Hypothalamus (tissue), 51 donors: Measurements from ENCODE around the gene TNIK.

Experiments used
- DNase-seq, 51 donors: peaks; one replicate each; lab custom pipeline; 2025; lab: John Stamatoyannopoulos, UW

The TNIK gene

DNA sequence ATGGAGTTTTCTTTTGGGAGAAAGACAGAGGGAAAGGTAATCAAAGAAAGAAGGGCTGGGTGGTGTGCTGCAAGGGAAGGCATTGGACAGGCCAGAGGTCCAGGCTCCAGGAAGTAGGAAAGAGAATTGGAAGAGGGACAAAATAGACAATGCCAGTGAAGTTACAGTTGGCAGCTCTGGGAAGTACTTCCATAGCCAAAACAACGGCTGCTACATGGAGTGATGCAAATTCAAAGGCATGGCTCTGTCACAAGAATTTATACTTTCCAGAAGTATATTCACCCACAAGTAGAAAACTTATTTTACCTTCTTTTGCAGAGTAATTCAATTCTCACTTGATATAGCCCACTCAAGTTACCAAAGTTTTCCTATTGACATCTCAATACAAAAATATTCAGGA, 191.5 kb downstream of the TNIK start:
- no peak for DNase-seq

DNA sequence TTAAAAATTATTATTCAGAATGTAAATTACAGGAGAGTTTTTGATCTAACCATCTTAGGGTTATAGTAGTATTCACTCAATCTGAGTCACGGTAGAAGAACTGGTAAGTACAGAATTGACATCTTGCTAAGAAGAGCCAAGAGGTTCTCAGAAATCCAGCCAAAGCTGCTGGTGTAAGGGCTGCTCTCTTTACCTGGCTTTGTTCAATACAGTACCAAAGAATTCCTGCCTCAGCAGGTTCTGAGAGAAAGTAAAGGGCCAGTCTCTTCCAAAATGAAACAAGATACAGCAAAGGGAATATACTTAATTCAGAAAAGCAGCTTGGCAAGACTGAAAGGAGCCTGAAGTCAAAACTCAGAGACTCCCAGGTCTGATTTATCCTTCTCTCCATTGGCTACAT, 193.1 kb downstream of the TNIK start:
- no peak for DNase-seq

DNA sequence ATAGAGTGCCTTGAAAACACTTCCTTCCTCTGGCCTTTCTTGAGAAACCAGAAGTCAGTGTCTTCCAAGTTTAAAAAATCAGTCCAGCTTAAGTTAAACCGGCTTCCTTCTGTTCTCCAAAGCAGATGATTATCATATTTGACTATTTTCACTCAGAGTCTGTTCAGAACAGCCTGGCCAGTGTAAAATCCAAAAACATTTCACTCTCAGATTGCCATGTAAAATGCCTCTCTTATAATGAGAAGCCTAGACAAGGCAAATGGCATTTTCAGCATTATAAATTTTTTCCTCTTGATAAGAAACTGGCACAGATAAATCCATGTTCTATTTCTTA, 193.5 kb downstream of the TNIK start:
- no peak for DNase-seq

DNA sequence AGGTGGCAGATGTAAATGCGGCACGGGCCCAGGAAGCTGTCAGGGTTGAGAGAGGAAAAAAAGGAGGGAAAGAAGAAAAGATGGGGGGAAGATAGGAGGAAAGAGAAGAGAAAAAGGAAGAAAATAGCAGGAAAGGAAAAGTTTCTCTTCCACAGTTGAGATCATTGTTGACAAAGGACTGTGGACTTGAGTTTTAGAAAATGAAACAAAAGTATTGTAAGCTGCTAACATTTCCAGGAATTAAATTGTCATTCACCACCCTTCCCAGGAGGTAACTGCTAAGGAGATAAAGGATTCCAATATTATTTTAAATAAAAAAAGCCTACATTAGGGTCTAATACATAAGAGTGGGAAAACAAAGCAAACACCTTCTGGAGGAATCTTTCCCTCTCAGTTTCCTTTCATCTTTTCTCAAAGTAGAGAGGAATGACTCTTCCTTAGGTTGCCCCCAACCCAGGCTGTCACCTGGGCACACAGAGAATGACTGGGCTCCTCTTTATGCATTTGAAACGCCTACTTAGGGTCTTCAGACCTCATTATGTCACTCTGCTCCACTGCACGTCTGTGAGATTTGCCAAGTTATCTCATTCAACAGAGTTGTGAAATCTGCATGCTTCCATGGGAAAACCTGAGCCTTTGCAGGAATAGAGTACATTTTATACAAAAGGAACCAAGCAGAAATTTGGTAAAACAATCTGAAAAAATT, 194.0 kb downstream of the TNIK start:
- no peak for DNase-seq

DNA sequence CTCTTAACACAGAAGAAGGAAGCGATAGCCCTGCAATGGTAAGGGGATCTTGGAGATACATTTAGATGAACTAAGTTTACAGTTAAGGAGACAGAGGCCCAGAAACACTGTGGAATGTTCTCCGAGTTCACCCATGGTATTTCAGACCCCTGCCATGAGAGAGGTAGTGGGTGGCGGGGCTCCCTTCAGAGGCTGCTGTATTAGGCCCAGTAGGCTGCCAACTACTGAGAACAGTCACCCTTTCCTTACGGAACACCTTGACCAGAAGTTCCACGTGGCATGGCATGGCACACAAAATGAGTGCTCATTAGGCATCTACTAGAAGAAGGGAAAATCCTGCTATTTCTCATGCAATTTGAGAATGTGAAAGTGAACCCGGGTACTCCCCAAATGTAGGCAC, 195.4 kb downstream of the TNIK start:
- no peak for DNase-seq

DNA sequence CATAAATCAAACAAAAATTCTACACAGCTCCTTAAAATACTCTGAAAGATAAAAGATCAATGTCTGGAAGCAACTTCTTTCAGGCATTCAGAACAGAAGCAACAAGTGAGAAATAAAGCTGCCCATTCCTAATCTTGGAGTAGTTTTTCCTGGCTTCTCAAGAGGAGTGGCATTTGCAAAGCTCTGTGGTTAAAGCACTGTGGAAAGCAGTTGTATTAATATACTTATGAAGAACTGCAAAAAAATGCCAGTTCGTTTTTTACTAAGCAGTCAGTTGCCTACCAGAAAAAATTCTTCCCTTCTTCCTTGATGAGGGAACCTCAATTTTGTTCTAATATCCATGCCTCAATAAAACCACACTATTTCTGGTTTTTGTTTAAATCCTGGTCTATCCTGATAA, 197.8 kb downstream of the TNIK start:
- no peak for DNase-seq

DNA sequence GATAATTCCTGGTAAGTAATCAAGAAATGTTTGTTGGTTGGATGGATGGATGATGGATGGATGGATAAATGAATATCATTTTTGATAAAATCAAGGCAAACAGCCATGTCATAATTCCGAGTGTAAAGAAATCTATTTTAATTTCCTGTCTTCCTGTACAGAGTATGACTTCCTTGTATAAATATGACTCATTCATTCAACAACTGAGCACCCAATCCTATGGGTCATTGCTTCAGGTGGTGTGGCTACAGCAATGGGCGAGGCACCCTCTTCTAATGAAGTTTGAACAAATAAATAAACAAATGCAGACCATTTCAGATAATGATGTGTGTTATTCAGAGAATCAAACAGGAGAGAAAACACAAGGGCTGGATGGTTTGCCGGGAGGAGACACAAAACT, 198.7 kb downstream of the TNIK start:
- no peak for DNase-seq

DNA sequence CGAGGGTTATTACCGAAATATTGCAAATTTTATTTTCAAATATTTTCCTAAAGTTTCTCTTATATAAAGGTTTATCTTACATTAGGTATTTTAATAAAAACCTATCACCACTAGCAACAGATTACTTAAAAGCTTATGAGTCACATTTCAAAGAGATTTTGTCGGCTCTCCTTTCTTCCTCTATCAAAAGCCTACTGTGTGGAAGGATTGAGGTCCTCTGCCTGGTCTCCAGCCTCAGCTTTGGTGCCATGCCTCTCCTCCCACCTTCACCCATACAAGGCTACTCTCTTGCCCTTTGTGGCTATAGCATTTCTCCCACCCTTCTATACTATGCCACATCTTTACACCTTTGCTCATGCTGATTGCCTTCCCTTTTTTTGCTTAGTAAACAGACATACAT, 199.3 kb downstream of the TNIK start:
- DNase-seq: no peak

DNA sequence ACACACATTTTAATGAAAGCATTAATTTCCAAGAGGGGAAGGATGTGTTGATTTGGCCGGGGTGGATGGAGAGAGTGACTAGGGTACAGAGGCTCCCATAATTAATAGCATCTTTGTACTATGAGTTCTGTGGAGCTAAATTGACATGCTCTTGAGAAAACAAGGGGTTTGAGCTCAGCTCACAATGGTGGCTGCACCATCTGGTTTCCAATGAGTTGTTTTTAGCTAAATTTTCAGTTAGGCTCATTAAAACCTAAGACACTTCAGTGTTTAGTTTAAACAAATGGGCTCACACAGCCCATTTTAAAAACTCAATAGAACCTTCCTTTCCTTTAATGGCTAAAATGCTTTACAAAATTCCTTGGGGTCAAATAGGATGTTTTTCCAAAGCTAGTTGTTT, 199.7 kb downstream of the TNIK start:
- DNase-seq: peak in 7 of 51 donors; percentile 11 to 50 (median 30)

DNA sequence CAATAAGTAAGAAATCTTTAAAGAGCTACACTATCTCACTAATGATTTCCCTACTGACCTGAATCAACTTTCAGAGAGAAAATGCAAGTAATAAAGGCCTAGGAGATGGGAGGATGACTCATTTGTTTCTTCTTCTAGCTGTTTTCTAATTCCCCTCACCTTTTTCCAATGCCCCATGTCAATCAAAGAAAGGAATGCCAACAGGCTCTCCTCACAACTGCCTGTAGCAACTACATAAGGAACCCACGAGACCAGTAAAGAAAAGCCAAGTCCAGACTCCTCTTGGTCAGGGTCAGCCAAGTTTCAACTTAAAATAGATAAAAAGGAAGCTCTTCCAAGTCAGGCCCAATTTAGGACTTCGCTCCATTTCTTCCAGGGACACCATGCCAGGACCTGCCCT, 201.9 kb downstream of the TNIK start:
- DNase-seq: no peak

DNA sequence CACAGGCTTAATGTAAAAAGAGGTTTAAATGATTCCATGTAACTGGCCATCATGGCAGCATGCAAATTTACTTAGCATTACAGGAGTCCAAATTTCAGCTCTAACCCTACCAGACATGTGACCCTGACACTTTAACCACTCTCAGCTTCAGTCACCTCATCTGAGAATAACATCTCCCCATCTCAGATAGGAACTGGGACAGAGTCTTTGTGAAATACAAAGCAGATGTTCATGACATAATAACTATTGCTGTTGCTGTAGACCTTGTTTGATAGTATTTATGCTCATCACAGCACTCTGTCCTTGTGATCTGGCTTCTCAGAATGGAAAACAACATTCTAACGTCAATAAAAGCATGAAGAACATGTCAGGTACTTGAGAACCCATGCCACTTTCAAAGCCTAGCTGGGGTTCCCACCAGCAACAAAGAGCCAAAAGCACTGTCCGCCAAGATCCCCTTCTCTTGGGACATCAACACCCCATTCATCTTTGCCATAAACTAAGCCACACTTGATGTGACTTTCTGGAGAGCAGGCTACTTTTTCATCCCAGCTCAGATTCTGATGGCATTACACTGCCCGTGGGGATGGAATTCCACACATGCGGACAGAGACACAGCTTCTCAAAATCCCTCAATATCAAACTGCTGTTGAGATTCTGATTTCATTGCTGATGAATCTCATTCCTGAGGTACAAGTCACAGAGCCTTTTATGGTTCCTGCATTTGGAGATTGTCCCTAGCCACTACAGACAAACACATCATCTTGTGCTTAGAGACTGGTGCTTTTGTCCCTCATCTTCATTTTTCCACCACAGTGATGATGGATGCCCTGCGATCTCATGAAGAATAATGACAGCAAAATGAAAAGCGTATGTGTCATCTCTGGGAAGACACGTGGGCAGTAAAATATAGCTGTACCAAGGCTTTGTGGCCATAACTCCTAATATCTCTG, 202.7 kb downstream of the TNIK start:
- DNase-seq: no peak

DNA sequence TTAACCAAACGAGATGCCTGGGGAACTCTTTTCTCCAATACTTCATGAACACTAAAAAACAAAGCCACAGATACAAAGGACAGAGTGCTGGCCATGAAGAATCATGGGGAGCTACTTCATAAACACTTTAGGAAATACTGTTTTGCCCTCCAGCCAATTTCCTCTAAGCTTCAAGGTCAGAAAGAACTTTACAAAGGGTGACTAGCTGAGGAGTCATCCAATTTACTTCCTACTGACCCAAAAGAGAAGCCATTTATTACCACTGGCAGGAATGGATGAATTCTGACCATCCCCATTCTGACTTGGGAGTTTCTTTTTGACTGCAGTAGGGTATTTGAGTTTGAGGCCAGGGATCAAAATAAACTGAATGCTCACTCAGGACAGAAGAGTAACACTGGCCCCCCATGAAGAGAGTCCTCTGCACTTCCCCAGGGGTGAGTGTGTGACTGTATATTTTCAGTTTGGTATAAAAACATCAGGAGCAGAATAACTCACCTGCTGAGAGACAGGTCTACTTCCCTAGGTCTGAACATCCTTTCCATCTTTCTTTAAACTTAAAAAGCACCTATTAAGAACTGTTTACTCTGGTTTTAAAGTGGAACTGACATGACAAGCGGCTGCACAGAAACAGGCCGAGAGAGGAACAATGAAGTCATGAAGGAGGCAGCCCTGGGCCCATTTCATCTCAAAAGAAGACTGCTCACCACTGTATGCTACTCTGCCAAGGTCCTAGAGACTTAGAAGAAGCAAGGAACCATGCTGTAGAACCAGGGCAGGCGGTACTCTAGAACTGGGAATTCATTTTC, 203.6 kb downstream of the TNIK start:
- no peak for DNase-seq

DNA sequence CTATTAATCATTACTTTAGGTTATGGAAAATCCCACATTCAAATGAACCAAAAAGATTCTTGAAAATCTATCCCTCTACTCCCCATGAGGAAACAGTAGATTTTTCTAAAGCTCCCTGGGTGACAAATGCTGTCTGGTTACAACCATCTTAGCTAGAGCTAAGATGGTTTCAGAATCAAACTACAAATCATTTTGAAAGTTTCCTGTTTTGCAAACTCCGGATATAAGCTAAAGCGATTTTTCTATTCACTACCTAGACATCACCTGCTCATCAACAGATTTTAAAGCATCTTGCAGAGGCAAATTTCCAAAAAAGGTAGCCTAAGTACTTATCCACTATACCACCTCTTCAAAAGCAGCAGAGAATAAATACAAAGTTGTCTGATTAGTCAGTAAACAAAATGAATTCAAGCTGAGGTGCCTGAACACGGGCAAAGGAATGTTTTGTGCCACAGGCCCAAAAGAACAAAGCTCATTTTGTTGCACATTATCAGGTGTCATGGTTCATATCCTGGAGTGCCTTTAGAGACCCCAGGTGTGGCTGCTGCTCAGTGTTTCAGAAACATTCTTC, 204.9 kb downstream of the TNIK start:
- no peak for DNase-seq

DNA sequence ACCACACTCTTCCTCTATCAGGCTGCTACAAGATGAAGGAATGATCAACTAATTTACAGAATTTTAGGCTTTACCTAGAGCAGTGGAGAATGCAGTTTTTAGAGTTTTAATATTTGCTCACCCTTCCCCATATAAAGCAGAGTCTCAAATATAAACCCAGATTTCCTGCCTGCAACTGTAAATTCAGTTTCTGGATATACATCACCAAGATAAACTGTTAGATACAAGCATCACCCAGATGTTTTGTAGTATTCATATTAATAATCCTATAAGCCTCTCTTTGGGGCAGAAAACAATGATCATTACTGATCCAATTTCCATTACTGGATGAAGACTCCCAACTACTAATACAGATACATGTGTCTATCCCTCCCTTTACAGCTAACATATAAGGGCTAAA, 205.9 kb downstream of the TNIK start:
- no peak for DNase-seq

DNA sequence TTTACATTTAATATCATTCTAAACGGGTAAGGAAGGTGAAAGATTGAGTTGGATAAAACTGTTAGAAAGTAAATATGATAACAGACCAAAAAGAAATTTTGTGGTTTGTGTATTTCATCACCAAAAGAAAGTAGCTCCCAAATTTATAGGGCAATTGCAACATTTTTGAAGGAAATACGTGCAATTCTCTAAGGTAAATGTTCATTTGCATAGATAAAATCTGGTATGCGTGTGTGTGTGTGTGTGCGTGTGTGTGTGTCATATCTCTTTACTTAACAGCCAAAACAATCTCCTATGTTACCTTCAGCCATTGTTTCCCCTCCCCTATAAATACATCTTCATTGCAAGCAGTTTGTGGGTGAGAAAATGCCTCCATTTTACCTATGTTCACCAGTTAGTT, 208.4 kb downstream of the TNIK start:
- no peak for DNase-seq

DNA sequence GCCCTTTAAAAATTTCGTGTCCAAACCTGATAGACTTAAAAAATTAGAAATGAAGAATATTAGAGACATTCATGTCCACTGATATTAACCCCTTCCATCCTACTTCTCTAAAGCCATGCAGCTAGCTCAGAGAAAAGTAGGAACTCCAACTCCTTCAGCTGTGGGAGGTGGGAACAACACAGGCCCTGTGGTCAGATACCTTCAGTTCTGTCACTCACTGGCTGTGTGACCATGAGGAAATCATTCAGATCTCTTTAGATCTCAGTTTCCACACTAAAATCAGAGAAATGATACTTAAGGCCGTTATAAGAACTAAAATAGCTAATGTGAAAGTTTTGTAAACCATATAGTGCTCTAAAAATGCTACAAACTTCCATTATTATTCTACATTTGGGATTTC, 209.8 kb downstream of the TNIK start:
- no peak for DNase-seq

DNA sequence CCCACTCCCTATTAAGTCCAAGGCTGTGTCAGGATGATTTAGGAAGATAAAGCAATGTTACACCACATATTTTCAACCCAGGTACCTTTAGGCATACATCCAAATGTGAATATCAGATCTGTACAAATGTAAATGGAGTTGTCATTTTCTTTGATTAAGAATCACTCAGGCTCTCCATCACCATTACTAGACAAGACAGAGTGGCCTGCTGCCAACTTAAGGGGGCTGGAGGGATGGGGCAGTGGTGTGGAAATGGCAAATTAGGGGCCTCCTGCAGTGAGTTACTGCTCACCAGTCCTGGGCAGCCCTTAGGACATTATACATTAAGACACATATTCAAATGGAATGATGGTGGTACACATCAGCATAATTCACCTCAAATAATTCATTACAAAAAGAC, 211.0 kb downstream of the TNIK start:
- no peak for DNase-seq

DNA sequence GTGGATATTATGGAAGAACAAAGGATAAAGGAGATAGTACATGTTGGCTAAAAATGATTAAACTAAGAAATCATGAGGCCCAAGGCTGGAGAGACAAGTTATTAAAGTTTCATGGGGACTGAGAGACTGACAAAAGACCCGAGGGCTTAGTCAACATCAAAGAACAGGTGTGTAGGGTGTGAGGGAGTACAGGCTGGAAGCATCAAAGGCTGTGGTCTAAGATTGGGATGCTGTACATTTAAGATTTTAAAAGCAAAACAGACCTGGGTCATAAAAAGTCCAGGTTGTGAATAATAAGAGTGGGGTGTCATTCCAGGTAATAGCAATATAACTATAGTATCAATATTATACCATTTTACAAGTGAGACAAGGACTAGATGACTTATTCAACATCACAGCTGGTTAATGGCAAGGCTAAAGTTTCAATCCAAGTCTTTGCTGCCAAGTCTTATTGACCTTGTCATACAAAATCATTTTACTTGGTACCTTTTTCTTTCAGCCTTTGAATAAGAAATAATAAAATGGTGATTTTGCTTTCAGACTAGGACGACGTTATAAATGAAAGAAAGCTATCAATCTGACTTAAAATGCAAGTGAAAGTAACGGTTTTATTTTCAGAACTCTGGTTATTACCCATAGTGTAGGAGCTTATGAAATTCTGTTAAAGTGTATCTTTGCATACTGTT, 211.6 kb downstream of the TNIK start:
- DNase-seq: no peak

DNA sequence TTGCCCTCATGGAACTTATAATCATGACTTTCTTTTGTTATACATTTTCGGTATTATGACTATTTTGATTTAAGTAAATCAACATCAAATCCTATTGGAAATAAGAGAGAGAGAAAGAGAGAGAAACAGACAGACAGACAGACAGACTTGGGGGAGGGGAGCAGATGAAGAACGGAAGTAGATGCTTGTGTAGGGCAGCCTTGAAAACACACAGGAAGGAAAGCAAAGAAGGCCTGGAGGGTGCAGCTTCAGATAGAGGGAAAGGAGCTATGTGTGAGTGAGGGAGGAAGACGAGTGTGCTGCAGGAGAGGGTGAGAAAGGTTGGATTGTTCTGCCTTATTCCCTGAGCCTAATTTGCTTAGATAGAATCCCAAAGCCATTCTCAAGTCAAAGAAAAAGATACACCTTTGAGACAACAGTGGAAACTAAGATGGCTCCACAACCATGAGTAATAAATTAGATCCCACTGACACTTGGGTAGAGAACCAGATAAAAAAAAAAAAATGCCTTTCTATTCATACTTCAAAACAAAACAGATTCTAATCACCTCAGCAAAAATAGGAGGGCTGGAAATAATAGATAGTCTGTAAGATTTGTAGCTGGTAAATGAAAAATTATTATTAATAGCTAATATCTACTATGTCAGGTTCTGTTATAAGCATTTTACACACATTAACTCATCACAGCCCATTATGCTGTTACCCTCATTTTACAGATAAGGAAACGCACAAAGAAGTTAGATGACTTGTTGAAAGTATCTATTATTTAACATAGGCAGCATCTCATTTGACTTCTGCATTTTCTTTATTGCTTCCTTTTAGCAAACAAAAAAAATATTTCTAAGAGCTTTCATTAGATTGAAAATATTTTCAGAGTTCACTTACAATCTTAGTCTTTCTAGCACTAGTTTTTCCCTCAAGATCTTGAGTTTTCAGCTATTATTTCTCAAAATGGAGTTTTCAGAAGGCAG, 214.1 kb downstream of the TNIK start:
- no peak for DNase-seq
